Measurements from ENCODE around the gene NDUFC1.
"Not testable (repeated sequence)": the region's sequence is repeated elsewhere in the genome, so short reads cannot be mapped to it uniquely, and the experiment has no call there.

Gene NDUFC1

GRCh38 chr4:139299536-139299935 lies 2.7 kb downstream of the NDUFC1 start:
- no peak for DNase-seq (ENCODE audit: low read depth in 4 of 4, low spot score in 1 of 4)

- no peak for DNase-seq (ENCODE audit: low read depth in 4 of 4, low spot score in 1 of 4)
These were observed 5.3 kb downstream of the NDUFC1 start for GRCh38 chr4:139297001-139297410.

GRCh38 chr4:139295942-139296299 lies 6.4 kb downstream of the NDUFC1 start:
- DNase-seq (ENCODE audit: low read depth in 4 of 4, low spot score in 1 of 4), result no peak

- peak; percentile 97 to 100 (median 98) for DNase-seq (ENCODE audit: low read depth in 4 of 4, low spot score in 1 of 4)
These were observed 6.9 kb downstream of the NDUFC1 start for GRCh38 chr4:139295206-139295941.

GRCh38 chr4:139286186-139286698 lies 16.0 kb downstream of the NDUFC1 start:
- no peak for DNase-seq (ENCODE audit: low read depth in 4 of 4, low spot score in 1 of 4)

GRCh38 chr4:139282721-139283075 lies 19.6 kb downstream of the NDUFC1 start:
- DNase-seq (ENCODE audit: low read depth in 4 of 4, low spot score in 1 of 4), result no peak

- no peak for DNase-seq (ENCODE audit: low read depth in 4 of 4, low spot score in 1 of 4)
These were observed 20.1 kb downstream of the NDUFC1 start for GRCh38 chr4:139282065-139282720.

GRCh38 chr4:139279760-139280620 lies 22.3 kb downstream of the NDUFC1 start, which contains the start of gene MGARP:
Gene MGARP (minus strand): TSS chr4:139280225. CDS start chr4:139280158, 67 bp downstream.
- DNase-seq (ENCODE audit: low read depth in 4 of 4, low spot score in 1 of 4), result no peak

- no peak for DNase-seq (ENCODE audit: low read depth in 4 of 4, low spot score in 1 of 4)
These were observed 23.1 kb downstream of the NDUFC1 start for GRCh38 chr4:139278912-139279759.

GRCh38 chr4:139278485-139278884 lies 23.8 kb downstream of the NDUFC1 start:
- DNase-seq (ENCODE audit: low read depth in 4 of 4, low spot score in 1 of 4), result no peak

- no peak for DNase-seq (ENCODE audit: low read depth in 4 of 4, low spot score in 1 of 4)
These were observed 27.0 kb downstream of the NDUFC1 start for GRCh38 chr4:139275281-139275735.

- DNase-seq (ENCODE audit: low read depth in 4 of 4, low spot score in 1 of 4), result no peak
These were observed 27.5 kb downstream of the NDUFC1 start for GRCh38 chr4:139274790-139275189.

- no peak for DNase-seq (ENCODE audit: low read depth in 4 of 4, low spot score in 1 of 4)
These were observed 28.4 kb downstream of the NDUFC1 start for GRCh38 chr4:139273835-139274234.

GRCh38 chr4:139267301-139267700 lies 35.0 kb downstream of the NDUFC1 start:
- DNase-seq (ENCODE audit: low read depth in 4 of 4, low spot score in 1 of 4), result no peak

GRCh38 chr4:139266583-139267257 lies 35.6 kb downstream of the NDUFC1 start:
- DNase-seq (ENCODE audit: low read depth in 4 of 4, low spot score in 1 of 4), result peak; percentile 47 to 78 (median 54)

GRCh38 chr4:139266208-139266582 lies 36.1 kb downstream of the NDUFC1 start:
- DNase-seq (ENCODE audit: low read depth in 4 of 4, low spot score in 1 of 4), result no peak

- DNase-seq (ENCODE audit: low read depth in 4 of 4, low spot score in 1 of 4), result no peak
These were observed 36.6 kb downstream of the NDUFC1 start for GRCh38 chr4:139265654-139266053.

GRCh38 chr4:139256349-139256748 lies 45.9 kb downstream of the NDUFC1 start:
- DNase-seq (ENCODE audit: low read depth in 4 of 4, low spot score in 1 of 4), result no peak

- DNase-seq (ENCODE audit: low read depth in 4 of 4, low spot score in 1 of 4), result not testable (repeated sequence)
These were observed 46.7 kb downstream of the NDUFC1 start for GRCh38 chr4:139255581-139255980.

- DNase-seq (ENCODE audit: low read depth in 4 of 4, low spot score in 1 of 4), result no peak
These were observed 48.6 kb downstream of the NDUFC1 start for GRCh38 chr4:139253713-139254112.
